ENCODE data around the gene RAB31. TPM values are rescaled to one million over a fixed set of nuclear protein-coding genes. Genes with fewer than 3 reads are reported as not detected.

Gene RAB31
- total and polyA plus RNA-seq, 2 of the 13 experiments (the other 11 are each of a cell fraction or from before 2014, with no cell fraction given) = 1.1 to 1.7 TPM

DNA sequence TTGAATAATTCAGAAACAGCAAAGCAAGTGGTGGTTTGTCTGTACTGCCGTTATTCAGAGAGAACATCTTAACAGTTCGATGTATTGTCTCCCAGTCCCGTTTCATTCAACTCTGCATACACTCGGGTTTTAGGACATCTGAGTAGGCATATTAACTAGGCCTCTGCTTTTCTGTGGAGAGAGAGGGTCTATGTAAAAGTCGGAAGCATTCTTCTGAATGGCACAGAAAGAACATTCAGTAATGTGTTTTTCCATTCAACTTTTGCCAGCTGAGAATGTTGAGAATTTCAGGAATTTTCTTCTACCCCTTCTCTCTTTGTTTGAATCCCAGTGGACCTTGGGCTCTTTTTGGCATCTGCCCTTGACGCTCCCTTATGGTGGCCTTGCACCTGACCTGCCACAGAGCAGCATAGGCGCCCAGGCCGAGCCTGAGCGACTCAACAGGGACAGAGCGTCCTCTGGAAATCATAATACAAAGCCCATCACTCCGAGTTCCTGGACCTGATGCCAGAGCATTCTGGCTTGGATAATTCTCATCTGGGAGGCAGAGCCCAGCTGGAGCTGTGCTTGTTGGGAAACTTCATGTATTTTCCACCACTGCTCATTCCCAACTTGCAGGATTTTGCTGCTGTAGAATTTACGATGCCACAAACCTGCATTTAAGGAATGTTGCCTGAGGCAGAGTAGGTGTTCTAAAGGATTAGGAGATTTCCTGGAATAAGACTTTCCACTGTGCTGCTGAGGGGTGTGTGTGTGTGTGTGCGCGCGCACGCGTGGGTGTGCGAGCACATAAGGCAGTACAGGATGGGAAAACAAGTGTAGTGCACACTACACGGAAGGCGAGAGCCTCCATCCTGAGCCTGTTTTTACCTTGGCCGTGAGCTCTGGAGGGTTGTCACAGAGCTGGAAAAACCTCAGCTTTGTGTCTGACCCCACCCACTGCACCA, 100.5 kb downstream of the RAB31 start (continued):
- peak; percentile 42; the same call in 1 of the 2 replicates for TF ChIP-seq TARDBP (CRISPR knock-in tag; IDR thresholded peaks at IDR 0.05)
- no peak for TF ChIP-seq PHF20 (CRISPR knock-in tag; IDR thresholded peaks at IDR 0.05)
- peak in 1 of 2 experiments; percentile 82; a peak in 2 of 4 replicates for TF ChIP-seq EP300 (IDR thresholded peaks at IDR 0.05; ENCODE audit: low read depth in 2 of 2, low read length in 2 of 2)
- TF ChIP-seq EP300 (CRISPR knock-in tag; IDR thresholded peaks at IDR 0.05; ENCODE audit: borderline replicate concordance) = peak; percentile 63
- no peak for TF ChIP-seq FIP1L1 (IDR thresholded peaks at IDR 0.05; ENCODE audit: borderline replicate concordance, insufficient read depth, low read depth, low read length)
- peak; percentile 63; the same call in 1 of the 2 replicates for TF ChIP-seq PITX1 (CRISPR knock-in tag; IDR thresholded peaks at IDR 0.05)
- no peak for TF ChIP-seq FOXK2 (IDR thresholded peaks at IDR 0.05)
- TF ChIP-seq ZKSCAN1 (IDR thresholded peaks at IDR 0.05; ENCODE audit: low read length) = no peak
- no peak for TF ChIP-seq TSC22D2 (CRISPR knock-in tag; IDR thresholded peaks at IDR 0.05; ENCODE audit: borderline replicate concordance)
- TF ChIP-seq TBX2 (CRISPR knock-in tag; IDR thresholded peaks at IDR 0.05; ENCODE audit: borderline replicate concordance) = peak; percentile 39; the same call in 1 of the 2 replicates
- no peak for TF ChIP-seq SMAD9 (CRISPR knock-in tag; IDR thresholded peaks at IDR 0.05)
- TF ChIP-seq HMGA1 (CRISPR knock-in tag; conservative IDR thresholded peaks at IDR 0.05) = no peak
- TF ChIP-seq SIN3A (IDR thresholded peaks at IDR 0.05; ENCODE audit: borderline replicate concordance, low read depth, low read length) = no peak
- TF ChIP-seq, protein P1, sequence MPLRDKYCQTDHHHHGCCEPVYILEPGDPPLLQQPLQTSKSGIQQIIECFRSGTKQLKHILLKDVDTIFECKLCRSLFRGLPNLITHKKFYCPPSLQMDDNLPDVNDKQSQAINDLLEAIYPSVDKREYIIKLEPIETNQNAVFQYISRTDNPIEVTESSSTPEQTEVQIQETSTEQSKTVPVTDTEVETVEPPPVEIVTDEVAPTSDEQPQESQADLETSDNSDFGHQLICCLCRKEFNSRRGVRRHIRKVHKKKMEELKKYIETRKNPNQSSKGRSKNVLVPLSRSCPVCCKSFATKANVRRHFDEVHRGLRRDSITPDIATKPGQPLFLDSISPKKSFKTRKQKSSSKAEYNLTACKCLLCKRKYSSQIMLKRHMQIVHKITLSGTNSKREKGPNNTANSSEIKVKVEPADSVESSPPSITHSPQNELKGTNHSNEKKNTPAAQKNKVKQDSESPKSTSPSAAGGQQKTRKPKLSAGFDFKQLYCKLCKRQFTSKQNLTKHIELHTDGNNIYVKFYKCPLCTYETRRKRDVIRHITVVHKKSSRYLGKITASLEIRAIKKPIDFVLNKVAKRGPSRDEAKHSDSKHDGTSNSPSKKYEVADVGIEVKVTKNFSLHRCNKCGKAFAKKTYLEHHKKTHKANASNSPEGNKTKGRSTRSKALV (CRISPR knock-in tag; IDR thresholded peaks at IDR 0.05) = no peak
- no peak for TF ChIP-seq NFE2 (CRISPR knock-in tag; IDR thresholded peaks at IDR 0.05)
- no peak for TF ChIP-seq SETDB1 (CRISPR knock-in tag; IDR thresholded peaks at IDR 0.05; ENCODE audit: borderline replicate concordance)
- no peak for TF ChIP-seq HIVEP1 (CRISPR knock-in tag; IDR thresholded peaks at IDR 0.05)
- no peak for TF ChIP-seq ATF7-NPFF (CRISPR knock-in tag; IDR thresholded peaks at IDR 0.05; ENCODE audit: low read depth)
- TF ChIP-seq ZNF235 (CRISPR knock-in tag; IDR thresholded peaks at IDR 0.05; ENCODE audit: borderline replicate concordance) = no peak
- TF ChIP-seq SAP130 (CRISPR knock-in tag; IDR thresholded peaks at IDR 0.05; ENCODE audit: low read depth) = peak; percentile 92
- TF ChIP-seq, protein P2, sequence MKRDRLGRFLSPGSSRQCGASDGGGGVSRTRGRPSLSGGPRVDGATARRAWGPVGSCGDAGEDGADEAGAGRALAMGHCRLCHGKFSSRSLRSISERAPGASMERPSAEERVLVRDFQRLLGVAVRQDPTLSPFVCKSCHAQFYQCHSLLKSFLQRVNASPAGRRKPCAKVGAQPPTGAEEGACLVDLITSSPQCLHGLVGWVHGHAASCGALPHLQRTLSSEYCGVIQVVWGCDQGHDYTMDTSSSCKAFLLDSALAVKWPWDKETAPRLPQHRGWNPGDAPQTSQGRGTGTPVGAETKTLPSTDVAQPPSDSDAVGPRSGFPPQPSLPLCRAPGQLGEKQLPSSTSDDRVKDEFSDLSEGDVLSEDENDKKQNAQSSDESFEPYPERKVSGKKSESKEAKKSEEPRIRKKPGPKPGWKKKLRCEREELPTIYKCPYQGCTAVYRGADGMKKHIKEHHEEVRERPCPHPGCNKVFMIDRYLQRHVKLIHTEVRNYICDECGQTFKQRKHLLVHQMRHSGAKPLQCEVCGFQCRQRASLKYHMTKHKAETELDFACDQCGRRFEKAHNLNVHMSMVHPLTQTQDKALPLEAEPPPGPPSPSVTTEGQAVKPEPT (CRISPR knock-in tag; IDR thresholded peaks at IDR 0.05; ENCODE audit: low read depth) = no peak
- TF ChIP-seq, protein P3, sequence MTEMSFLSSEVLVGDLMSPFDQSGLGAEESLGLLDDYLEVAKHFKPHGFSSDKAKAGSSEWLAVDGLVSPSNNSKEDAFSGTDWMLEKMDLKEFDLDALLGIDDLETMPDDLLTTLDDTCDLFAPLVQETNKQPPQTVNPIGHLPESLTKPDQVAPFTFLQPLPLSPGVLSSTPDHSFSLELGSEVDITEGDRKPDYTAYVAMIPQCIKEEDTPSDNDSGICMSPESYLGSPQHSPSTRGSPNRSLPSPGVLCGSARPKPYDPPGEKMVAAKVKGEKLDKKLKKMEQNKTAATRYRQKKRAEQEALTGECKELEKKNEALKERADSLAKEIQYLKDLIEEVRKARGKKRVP (CRISPR knock-in tag; IDR thresholded peaks at IDR 0.05) = no peak
- no peak for TF ChIP-seq ARNTL (CRISPR knock-in tag; IDR thresholded peaks at IDR 0.05)
- TF ChIP-seq HOXA5 (CRISPR knock-in tag; IDR thresholded peaks at IDR 0.05) = no peak
- no peak for TF ChIP-seq ZNF557 (CRISPR knock-in tag; IDR thresholded peaks at IDR 0.05)
- TF ChIP-seq CBFB (CRISPR knock-in tag; IDR thresholded peaks at IDR 0.05) = 0 out of 2 replicates have a peak, but pooled peaks have one; percentile 32
